ENCODE data around the gene GRK4. TPM values are rescaled to one million over a fixed set of nuclear protein-coding genes. Genes with fewer than 3 reads are reported as not detected.

GRK4 gene
- total and polyA plus RNA-seq, 10 of the 15 experiments (the other 5 are each of a cell fraction or from before 2014, with no cell fraction given): 1.1 to 4.0 (median 2.5) TPM

DNA sequence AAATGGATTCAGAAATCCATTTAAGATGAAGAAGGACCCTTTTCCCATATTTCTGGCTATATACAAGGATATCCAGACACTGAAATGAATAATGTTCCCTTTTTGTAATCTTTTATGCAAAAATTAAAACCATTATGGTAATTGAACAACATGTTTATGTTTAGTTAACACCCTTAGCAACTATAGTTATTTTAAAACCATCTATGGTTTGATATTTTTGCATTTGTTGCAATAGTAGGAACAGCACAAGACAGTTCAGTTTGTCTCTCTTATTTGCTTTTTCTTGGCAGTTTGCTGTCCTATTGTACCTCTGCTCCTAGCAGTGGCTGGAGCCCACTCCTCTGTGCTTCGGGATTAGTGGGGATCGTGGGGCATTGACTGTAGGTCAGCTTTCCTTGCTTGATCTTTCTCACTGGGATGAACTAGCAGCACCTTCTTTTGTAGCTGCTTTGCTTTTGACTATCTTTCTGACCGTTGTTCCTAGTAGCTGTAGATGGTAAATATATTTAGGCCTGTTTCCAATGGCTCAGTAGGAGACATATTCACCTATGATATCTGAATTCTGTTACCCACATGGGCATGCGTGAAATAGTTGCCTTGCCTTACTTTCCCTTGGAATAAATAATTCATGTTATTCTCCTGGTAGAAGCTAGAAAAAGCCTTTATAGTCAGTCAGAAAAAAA lies 123.9 kb downstream of the GRK4 start:
- BruUV-seq (replicated peaks): no TSS peak
- peaks cover 40% of the 10 kb centered on the region for H3K4me1 ChIP-seq (ENCODE audit: control insufficient read depth, insufficient read depth, low read length)
- FAIRE-seq: no peak
- WGBS (ENCODE audit: insufficient coverage, insufficient replicate concordance, low lambda C conversion rate, missing lambda C conversion rate): 93% methylated on average over 4 of the region's 4 CpGs
- no peak for ATAC-seq
- no peak overlapping the region for H2AFZ ChIP-seq (ENCODE audit: control insufficient read depth, low read depth, low read length)
- no peak overlapping the region for H3K9ac ChIP-seq (ENCODE audit: control insufficient read depth, insufficient read depth, low read length)
- POLR2A ChIA-PET: interaction anchor here (0.7 to 1.1 kb wide), 2 partner anchors 8 to 28 kb away, joined by 3 to 5 read pairs; no protein-coding TSS in a partner anchor
- DNase-seq (ENCODE audit: low read depth, low spot score): no peak
- H3K9me3 ChIP-seq (replicated peaks; ENCODE audit: control insufficient read depth, insufficient read depth, low read length): no peaks in the 10 kb centered on the region
- peaks cover 80% of the 10 kb centered on the region for H3K79me2 ChIP-seq (ENCODE audit: control insufficient read depth, insufficient read depth, low read length)
- CTCF ChIA-PET: interaction anchor here (1.2 to 1.7 kb wide), 4 partner anchors 14 to 45 kb away, joined by 3 to 6 read pairs (median 4); no protein-coding TSS in a partner anchor
- in situ Hi-C loops (cut with MboI): no loop called here
- peak overlapping the region; percentile 70 for H3K27ac ChIP-seq (ENCODE audit: control insufficient read depth, insufficient read depth)
- SMC1A ChIA-PET (ENCODE audit: uncharacterized antibody, unreplicated experiment): interaction anchor here (0.7 to 1.5 kb wide), 4 partner anchors 9 to 20 kb away, joined by 3 to 6 read pairs (median 4); no protein-coding TSS in a partner anchor
- H3K4me2 ChIP-seq (ENCODE audit: control insufficient read depth, insufficient read depth): no peak overlapping the region
- peaks cover 3 to 26% of the 10 kb centered on the region in 2 experiments for H3K36me3 ChIP-seq (ENCODE audit: control insufficient read depth in 2 of 2, insufficient read depth in 2 of 2, low read length in 1 of 2)
- H4K20me1 ChIP-seq (ENCODE audit: control insufficient read depth, insufficient read depth): no peaks in the 10 kb centered on the region
- H3K4me3 ChIP-seq: no peak overlapping the region
- no peaks in the 10 kb centered on the region for H3K27me3 ChIP-seq (replicated peaks in 1 of 2; ENCODE audit: control insufficient read depth in 2 of 2, insufficient read depth in 2 of 2, low read length in 1 of 2)
- RAD21 ChIA-PET (ENCODE audit: unreplicated experiment): interaction anchor here (1.0 to 1.2 kb wide), 2 partner anchors 8 to 15 kb away, joined by 3 to 4 read pairs; no protein-coding TSS in a partner anchor
- intact Hi-C loops (cut with micrococcal nuclease; ENCODE audit: unreplicated experiment): no loop called here
- TF ChIP-seq KDM1A (IDR thresholded peaks at IDR 0.05; ENCODE audit: borderline replicate concordance) (no peak), JUNB (IDR thresholded peaks at IDR 0.05) (no peak), PAX5 (IDR thresholded peaks at IDR 0.05; ENCODE audit: borderline replicate concordance, low read depth, low read length) (no peak), BCL11A (IDR thresholded peaks at IDR 0.05; ENCODE audit: low read depth, low read length) (no peak), RFX5 (IDR thresholded peaks at IDR 0.05; ENCODE audit: low read depth, low read length) (no peak), ZNF217 (IDR thresholded peaks at IDR 0.05) (no peak), SPI1 (IDR thresholded peaks at IDR 0.05; ENCODE audit: borderline replicate concordance, insufficient read depth, low read depth, low read length) (no peak), ASH2L (IDR thresholded peaks at IDR 0.05; ENCODE audit: borderline replicate concordance, low read depth) (no peak), SKIL (IDR thresholded peaks at IDR 0.05; ENCODE audit: low read depth, poor library complexity, severe bottlenecking) (no peak), EP300 (IDR thresholded peaks at IDR 0.05; ENCODE audit: borderline replicate concordance in 1 of 2, control insufficient read depth in 1 of 2, low read depth in 2 of 2, low read length in 2 of 2) (no peak), ZNF384 (IDR thresholded peaks at IDR 0.05; ENCODE audit: borderline replicate concordance, low read depth, low read length) (no peak), SMC3 (IDR thresholded peaks at IDR 0.05; ENCODE audit: borderline replicate concordance, low read length) (no peak), TAF1 (IDR thresholded peaks at IDR 0.05; ENCODE audit: borderline replicate concordance, low read depth, low read length) (no peak), ZNF274 (IDR thresholded peaks at IDR 0.05; ENCODE audit: insufficient read depth, insufficient read length) (no peak)
